Endometrial microvascular endothelial cells (primary cell): ENCODE data around the gene PDXK. TPM values are rescaled to one million over a fixed set of nuclear protein-coding genes. Genes with fewer than 3 reads are reported as not detected.

Experiments
- in situ Hi-C: cut with HindIII; loops from 2 replicates; pipeline ENCODE4 v1.10.0; 2017; ENCODE audit warnings: low sequenced_read_pairs, low pct_unique_long_range_greater_than_20kb; ENCODE audit errors: inconsistent ontology term
- total RNA-seq: library from RNA; depleted of rRNA; stranded (reverse); fragments of >200 nt; gene quantifications from one replicate; pipeline ENCODE4 v1.2.3, GENCODE V29; 2015; ENCODE audit errors: inconsistent ontology term

PDXK gene
- total RNA-seq, 1 donor from 2014 or later, result 73.7 TPM

DNA sequence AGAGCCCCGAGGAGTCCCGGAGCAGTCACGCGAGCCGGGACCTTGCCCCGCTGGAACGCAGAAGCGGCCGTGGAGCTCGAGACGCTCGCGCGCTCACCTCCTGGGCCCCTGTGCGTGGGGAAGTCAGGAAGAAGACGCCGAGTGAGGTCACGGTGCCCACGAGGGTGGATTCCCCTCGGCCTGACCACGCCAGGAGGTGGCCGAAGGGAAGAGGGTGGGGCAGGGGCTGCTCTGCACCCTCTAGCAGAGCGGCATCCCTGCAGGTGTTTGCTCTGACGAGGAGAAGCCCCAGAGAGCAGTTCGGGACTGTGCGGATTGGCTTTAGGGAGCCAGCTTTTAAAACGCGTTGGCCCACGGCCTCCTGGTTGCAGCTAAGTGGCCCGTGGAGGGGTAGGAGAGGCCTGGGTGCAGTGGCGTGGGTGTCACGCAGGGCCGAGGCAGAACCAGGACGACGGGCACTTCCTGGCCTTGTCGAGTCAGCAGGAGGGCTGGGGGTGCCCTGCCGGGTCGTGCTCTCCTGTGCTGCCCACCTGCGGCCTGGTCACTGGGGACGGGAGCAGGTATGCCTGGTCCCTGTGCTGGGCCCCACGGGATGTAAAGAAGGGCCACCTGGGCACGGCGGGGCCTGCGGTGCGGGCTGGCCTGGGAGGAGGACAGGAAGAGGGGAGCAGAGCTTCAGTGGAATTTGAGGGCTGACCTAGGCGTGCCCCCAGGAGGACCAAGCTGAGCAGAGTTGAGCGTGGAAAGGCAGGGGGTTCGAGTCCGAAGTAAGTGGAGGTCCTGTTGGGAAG lies 1.0 kb downstream of the PDXK start:
- in situ Hi-C loops, result no loop called here

DNA sequence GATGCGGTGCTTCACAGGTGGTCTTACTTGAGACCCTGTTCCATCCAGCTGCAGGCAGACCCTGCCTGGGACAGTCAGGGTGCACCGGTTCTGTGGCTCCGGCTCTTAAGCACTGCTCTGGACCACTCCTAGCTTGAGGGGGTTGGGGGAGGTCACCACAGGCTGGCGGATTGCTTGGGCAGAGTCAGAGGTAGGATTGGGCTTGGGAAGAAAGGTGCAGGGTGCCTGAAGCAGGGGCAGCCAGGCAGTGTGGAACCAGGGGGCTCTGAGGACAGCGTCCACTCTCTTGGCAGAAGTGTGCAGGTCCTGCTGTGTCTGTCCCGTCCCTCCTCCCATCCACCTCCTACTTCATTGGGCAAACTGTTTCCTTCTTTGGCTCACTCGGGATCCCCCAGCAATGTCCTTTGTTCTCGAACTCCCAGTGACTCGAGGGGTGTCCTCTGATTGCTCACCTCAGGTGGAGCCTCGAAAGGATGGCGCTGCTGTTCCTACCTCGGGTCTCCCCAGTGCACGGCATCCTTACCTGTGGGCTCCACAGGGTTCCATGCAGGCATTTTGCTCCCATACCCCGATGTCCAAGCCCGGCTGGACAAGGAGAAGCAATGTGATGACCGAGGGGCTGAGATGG lies 1.7 kb downstream of the PDXK start:
- in situ Hi-C loops, result no loop called here

DNA sequence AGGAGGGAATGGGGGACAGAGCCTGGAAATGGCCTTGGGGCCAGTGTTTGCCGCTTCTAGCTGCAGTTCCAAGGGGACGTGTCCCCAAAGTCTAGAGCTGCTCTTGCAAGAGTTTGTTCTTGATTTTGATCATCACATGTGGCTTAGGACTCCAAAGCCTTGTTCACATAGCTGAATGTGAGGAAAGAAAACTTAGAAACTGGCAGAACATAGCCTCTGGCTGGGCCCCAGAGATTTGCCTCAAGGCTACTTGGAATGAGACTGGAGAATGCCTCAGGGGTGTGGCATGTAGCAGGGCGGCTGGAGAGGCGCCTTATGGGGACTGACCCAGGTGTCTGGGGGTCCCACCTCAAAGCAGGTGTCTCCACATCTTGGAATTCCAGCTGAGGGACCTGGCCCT lies 2.3 kb downstream of the PDXK start:
- in situ Hi-C loops, result no loop called here

DNA sequence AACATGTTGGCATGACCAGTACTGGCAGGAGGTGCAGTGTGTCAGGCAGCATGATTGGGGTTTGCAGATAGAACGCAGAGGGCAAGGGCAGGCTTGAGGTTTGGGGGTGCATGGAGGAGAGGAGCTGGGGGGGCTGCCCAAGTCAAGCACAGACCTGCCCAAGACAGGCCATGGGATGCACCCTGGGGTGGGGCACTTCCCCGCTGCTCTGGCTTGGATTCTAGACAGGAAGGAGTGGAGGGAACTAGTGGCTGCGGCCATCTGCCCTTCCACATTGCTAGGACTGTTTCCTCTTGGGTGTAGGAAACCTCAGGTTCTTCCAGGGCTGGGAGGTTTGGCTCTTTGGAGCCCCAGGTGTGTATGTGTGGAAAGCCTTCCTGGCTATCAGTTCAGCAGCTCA lies 3.0 kb downstream of the PDXK start:
- in situ Hi-C loops, result no loop called here

DNA sequence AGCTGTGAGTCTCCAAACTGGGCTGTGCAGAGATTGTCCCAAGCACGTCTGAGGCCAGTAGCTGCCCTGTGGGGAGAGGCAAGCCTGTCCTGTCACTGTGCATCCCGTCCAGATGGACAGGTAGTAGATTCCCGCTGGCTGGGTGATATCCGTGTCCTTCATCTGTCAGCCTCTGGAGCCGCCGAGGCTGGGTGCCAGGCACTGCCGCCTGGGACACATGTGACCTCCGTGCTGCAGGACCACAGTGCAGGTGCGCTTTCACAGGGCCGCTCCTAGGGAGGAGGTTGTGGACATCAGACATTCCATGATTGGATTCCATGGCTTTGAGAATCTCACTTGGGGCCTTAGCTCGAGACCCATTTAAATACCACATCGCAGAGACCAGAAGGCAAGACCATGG lies 4.7 kb downstream of the PDXK start:
- in situ Hi-C loops, result no loop called here

DNA sequence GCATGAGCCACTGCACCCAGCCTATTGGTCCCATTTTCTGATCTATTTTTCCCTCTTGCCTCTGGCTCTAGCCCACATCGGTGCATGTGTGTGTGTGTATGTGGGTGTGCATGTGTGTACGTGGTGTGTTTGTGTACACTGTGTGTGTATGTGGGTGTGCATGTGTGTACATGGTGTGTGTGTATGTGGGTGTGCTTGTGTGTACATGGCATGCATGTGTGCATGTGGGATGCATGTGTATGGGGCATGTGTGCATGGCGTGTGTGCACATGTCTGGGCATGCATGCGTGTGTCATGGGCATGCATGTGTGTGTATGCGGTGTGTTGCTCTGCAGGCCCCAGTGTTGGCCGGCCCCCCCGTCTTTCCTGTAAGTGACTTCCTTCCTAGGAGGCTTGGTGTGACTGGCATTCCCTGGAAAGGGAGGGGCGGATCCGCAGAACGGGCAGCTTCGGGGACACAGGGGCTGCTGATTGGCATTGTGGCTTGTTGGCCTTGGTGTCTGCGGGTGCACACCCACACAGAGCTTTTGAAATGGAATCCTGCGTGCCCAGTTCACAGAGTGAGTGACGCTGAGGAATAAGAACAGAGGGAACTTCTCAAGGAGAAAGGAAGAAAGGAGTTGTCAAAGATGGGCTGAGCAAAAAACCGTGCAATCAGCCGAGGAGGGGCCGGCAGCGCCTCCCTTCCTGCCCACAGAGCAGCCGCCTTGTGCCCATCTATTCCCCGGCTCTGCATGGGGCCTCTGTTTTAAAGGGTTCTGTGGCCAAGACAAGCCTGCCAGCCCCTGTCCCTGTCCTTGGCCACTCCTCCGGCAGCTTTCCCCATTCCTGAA lies 8.0 kb downstream of the PDXK start:
- in situ Hi-C loops, result no loop called here

DNA sequence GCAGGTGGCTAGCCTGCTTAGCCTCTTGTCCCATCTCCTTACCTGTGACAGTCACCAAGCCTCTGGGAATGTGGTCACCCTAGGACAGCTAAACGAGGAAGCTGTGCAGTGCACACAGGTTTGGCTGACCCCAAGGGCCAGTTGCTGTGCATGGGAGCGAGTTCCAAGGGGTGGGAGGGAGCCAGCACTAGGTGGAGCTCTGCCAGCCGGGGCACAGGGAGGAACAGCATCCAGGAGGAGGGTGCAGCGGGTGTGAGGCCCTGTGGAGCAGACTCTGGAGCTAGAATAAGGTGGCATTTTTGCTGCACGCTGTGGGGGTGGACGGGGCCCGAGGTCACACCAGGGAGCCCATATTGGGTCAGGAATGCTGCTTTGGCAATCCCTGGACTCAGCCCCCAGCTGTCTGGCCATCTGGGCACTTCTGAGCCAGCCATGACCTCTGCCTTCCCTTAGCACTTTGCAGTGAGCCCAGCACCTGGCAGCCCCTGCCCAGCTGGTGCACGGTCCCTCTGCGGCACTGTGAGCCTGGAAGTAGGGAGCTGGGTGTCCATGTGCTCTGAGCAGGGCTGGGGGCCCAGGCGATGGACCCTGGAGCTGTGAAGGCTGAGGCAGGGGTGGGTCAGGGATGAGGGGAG lies 8.7 kb downstream of the PDXK start:
- in situ Hi-C loops, result no loop called here

DNA sequence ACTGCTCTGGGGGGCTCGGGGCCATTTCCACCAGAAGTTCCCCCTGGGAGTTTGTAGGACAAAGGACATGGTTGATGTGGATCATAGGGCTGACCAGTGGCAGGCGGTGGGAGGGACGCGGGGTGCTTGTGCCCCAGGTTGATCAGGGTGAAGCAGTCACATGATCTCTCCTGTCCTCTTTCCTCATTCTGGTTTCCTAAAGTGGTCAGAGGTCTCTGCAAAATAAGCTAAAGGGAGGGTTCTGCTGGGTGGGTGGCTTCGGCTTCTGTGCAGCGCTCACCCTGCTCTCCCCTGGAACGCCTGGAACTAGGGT lies 9.2 kb downstream of the PDXK start:
- in situ Hi-C loops, result no loop called here

DNA sequence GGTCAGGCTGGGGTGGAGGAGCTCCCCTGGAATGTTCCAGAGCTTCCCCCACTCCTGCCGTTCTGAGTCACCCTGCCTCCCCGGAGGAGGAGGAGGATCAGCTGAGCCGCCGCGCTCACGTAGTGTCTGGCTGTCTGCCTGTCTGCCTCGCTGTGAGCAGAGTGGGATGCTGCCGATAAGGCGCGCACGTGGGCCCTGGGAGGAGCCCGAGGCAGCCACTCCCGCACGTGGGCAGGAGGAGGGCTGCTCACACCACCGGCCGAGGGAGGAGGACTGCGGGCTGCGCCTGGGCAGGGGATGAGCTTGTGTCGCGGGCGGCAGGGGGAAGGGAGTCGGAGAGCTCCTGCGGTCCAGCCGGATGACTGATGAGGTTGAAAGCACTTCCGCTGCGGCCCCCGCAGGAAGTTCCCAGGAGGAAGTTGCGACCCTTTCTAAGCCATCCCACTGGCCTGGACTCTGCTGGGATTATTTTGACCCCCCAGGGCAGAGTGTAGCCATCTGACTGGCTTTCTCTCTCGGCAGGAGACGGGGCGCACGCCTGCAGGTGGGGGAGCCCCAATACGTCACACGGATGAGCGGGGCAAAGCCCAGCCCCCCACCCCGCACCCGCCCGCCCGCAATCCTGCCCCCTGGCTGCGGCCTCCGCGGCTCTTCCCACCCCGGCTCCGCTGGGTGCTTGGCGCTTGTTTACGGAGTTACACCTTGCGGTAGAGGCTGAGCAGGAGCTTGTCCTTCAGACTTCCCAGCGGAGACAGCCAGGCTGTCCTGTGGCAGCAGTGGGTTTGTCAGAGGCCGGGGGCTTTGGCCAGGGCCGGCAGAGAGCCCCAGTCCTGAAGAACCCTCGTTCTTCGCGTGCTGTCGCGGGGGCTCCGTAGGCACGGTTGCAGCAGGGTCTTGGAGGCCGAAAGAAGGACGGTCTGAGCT lies 9.8 kb downstream of the PDXK start:
- in situ Hi-C loops, result no loop called here

DNA sequence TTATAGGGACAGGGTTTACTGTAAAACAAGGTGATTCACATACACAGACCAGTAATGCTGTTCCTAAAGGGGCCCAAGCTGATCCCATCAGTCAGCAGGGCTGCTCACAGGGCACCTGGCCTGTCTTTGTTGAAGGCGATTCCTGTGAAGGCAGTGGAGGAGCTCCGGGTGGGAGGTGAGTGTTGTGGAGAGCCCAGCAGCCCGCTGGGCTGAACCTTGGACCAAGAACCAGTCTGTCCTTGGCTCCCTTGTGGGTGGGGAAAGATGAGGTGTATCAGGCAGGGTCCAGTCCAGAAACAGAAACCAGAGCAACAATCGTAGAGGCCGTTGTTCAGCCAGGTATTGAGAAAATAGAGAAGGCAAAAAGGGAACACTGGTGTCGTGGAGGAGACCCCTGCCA lies 12.5 kb downstream of the PDXK start:
- in situ Hi-C loops, result no loop called here

DNA sequence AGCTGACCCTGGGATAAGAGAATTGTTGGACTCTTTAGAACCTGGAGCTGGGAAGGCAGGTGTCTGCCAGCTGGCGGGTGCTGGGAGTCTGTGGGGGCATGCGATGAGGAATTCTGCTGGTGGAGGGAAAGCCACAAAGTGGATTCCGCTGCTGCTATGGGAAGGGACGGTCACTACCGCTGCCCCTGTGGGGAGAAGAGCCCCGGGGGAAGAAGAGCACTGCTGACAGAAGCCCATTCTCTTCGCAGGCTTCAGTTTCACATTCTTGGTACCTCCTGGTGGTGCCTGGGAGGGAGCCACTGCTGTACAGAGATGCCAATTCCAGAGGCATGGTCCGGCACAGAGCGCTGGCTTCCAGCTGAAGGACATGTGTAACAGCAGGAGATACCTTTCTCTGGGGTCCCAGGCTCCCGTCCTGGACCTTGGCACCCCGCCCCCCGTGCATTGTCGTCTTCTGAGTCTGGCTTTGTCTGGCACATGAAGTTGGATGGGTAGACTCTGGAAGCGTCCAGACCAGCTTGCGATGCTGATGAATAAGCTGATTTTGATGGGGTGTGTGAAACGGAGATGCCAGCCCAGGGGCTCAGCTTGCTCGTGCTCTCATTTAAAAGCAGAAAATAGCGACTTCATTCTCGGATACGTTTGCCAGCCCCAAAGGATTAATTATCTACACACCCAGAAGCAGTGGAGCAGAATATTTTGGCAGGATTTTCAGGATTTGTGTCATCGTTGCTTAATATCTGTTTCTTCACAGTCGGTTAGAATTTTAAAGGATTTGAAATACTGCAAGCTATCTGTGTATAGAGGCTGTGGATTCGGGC lies 13.2 kb downstream of the PDXK start:
- in situ Hi-C loops, result no loop called here

DNA sequence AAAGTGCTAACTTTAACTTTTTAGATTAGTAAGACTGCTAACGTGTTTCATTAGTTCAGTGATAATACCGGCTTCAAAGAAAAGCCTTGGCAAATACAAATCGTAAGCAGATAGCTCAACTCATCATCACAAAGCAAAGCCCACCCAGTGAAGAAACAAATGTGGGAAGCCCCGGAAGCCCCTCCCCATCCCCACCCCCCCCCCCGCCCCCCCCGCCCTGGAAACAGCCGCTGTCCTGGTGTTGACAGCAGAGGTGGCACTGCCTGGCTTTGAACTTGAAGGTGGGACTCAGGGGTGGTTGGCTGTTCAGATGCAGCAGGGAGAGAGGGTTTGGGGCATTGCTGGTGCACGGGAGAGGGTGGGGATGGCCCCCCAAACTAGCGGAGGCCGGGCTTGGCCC lies 14.1 kb downstream of the PDXK start:
- in situ Hi-C loops, result no loop called here

DNA sequence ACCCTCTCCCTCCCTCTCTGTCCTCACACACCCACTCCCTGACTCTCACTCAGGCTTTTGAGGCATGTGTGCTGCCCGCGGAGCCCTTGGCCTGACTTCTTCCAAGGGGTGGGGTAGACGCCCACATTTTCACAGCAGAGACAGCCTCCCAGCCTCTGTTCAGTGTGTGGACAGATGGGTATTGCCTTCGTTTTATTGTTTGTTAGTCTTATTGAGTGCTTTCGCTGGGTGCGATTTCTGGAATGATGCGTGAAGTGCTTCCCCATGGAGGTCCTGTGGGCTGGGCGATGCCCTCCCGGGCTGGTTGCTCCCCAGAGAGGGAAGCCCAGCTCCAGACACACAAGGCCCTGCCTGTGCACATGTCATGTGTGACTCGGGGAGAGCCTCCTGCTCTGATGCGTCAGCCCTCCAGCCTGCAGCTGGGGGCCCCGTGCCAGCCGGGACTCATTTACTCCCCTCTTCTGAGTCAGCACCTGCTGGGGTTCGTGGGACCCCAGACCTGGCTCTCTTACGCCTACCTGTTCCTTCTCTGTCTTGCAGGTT lies 14.7 kb downstream of the PDXK start:
- in situ Hi-C loops, result no loop called here

DNA sequence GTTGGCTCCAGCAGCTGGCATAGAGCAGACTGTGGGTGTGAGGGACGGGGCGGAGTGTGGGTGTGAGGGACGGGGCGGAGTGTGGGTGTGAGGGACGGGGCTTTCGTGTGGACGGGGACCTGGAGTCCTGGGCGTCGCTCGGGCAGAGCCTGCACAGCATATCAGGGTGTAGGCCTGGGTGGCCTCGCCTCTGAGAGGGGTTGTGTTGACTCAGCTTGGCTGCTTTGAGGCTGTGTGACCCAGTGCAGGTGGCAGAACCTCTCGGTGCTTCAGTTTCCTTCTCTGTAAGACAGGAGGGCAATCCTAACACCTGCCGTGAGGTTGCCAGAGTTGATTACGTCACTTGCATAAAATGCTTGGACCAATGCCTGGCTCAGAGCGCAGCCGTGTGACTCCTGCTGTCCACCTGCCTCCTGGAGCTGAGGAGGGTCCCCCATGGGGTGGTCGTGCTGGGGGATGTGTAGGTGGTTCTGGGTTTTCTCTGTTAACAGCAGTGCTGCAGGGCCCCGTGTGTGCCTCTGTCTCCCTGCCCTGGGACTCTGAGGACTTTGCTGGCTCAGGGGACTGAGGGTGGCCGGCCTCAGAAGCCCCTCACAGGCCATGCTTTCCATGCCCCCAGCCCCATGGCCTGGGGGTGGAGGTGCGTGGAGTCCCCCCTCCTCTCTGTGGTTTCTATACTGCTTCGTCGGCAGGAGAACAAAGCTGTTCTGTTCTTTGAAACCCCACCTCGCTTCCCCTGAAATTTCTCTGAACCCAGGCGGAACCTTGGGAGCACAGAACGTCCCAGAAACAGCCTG lies 15.4 kb downstream of the PDXK start:
- in situ Hi-C loops, result no loop called here

DNA sequence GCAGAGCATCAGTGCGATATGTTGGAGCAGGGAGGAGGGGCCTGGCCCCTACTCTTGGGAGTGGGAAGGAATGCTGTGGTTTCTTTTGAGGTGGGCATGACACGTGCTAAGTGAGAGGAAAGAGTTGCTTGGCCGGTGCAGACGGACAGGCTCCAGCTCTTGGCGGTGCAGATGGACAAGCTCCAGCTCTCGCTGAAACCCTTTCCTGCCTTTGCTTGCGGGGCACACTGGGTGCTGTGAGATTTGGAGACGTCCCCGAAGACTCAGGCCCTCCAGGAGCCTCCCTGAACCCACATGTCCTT lies 15.9 kb downstream of the PDXK start:
- in situ Hi-C loops, result no loop called here

DNA sequence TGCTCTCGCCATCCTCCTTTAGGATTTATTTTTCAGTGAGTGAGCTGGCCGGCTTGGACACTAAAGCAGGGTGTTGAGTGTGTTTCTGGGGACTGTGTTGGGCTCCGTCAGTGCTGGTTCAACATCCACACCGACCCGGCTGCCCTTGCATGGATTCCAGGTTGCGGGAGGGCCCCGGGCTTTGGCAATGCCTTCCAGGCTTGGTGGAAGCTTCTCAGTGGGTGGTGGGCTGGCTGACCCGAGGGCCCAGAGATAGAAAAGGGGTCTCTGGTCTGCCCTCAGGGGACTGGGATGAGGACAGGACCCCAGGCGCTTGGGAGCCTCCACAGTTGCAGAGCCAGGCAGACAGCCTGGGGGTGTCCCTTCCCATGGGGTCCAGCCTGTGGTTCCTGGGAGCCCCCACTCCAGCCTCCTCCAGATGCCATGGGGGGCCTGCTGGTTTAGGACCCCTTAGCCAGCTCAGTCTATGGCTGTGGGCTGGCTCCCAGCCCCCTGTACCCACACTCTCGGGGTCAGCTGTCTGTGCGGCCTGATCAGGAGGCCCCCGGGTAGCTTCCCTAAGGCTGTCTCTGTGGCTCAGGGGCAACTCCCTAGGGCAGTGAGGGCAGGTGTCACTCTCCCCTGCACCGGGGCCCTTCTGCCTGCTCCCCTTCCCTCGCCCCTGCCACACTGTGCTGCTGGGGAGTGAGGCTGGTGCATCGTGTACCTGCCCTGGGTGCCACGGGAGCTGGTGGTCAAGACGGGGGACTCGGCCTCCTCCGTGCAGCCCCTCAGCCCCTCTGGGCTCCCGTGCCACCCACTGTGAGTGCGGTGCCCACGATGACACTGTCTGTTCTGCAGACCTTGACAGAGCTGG lies 16.5 kb downstream of the PDXK start:
- in situ Hi-C loops, result no loop called here
